Right ventricle myocardium superior (tissue), 1 donor: ENCODE measurements around the gene AQP9. TPM values are rescaled to one million over a fixed set of nuclear protein-coding genes. Genes with fewer than 3 reads are reported as not detected.

Source experiments
- ATAC-seq: fragments of 200-7000 bp; cut with Tn5 transposase; one replicate; pipeline ENCODE4 v1.9.1; 2020; ENCODE audit warnings: mild to moderate bottlenecking; ENCODE audit not compliant: poor library complexity
- DNase-seq: peaks from one replicate; pipeline ENCODE4 v3.0.0-alpha.2; 2020
- intact Hi-C: fragments of 100-400 bp; cut with DNase I; formaldehyde crosslinking; loops from one replicate; pipeline ENCODE4 v1.11.2; 2022
- total RNA-seq: library from RNA; stranded (reverse); fragmentation: NEBNext Ultra II Directional; extraction: Animal tissue kit (Norgen Biotek cat#: 25700); gene quantifications from one replicate; pipeline ENCODE4 v1.2.1, GENCODE V29; 2021
- donor health status: DM: no; HTN: yes; CAD: no; lungs with severe emphysema.

AQP9 gene
- total RNA-seq, 1 donor from 2014 or later, result 1.5 TPM

DNA sequence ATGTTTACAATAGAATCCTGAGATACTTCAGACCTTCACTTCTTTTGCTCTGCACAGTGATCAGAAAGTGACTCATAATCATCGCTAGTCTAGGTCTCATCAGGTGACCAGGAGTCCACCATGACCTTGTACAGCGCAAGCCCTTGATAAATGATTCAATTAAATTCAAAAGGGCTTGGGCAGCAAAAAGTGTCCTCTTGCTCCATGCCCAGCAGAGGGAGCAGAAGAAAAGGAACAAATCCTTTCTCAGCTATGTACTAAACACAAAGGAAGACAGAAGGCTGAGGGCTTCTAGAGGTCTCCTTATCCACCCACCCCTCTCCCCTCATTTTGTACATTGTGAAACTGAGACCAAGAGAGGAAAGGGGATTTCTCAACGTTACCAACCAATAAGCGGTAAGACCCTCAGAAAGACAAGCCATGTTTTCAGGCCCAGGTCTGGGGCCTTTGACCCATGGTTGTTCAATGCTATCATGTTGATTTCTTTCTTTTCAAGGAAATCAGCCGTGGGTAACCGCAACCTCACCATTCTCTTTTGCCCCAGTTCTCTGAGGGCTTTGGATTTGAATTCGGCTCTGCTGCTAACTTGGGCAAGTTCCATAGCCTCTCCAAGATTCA, 74.8 kb downstream of the AQP9 start:
- ATAC-seq, result peak; percentile 79
- intact Hi-C loops, result no loop called here
- DNase-seq, result no peak

DNA sequence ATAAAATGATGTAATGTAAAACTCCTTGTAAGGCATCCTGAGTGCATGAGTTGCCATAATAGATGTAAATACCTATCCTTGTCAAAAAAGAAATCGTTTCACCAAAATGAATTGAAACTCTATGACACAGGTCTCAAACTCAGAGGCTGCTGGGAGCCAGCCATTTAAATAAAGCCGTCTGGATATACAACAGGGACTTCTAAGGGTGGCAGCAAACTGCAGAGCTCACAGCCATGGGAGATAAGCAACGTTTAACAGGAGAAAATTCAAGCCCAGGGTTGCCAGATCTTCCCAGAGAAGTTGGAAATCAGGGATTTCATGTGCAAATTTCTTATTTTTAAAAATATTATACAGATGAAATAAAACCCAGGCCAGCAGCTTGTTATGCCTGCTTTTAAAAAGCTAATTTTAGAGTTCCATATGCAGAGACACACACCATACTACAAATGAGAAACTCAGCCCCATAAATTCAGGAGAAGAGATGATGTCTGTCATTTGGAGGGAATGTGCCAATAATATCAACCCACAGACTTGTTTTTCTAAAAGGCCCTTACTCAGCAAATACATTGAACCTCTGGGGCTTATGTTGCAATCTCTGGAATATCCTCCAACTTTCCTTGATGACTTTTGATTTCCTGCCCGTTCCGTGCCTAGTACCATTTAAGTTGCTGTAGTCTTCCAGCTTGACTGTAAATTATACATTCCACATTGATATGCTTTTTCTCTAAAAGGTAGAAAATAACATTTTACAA, 75.6 kb downstream of the AQP9 start:
- ATAC-seq (peak; percentile 58), DNase-seq (no peak)
- intact Hi-C loops, result no loop called here

DNA sequence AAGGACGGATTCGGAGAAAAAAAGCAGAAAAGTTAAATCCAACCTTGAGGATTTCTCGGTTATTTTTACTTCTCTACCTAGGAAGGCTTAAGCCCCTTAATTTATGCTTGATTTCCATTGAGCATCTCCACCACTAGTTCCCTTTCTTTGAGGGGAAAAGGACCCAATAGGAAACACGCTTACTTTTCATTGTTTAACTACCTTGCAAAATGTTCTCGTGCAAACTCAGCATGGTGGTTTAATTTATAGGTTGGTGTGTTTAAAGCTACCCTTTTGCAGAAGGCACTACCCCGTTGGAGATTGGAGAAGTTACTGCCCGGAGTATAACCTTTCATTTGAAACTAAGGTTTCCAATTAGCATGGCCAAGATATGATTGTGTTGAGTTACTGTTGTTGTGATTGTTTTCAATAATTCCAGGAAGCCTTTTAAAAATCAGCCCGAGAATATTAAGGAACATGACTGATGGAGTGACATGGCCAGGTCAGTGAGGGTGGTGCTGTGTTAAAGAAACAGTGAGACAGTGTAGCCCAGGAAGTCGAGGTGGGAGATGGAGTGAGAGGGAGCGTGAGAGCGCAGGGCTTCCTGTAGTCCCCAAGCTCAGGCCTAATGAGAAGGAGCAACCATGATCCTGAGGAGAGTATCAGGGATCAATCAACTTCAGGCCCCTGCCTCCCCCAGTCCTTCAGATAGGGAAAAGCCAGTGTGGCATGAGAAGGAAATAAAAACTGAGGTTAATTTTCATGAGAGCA, 76.6 kb downstream of the AQP9 start:
- intact Hi-C loops, result no loop called here
- no peak for DNase-seq
- no peak for ATAC-seq

DNA sequence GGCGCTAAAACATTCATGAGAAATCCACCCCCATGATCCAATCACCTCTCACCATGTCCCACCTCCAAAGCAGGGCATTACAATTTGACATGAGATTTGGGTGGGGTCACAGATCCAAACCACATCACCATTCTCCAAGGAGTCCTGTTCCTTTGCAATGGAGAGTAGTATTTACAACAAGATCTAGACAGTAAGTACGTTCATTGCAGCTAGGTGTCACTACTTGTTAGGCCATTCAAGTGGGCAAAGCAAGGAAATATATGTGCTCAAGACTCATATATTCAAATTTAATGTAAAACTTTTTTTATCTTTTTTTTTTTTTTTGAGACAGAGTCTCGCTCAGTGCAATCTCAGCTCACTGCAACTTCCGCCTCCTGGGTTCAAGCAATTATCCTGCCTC, 79.3 kb downstream of the AQP9 start:
- ATAC-seq (no peak), DNase-seq (no peak)
- intact Hi-C loops, result no loop called here

DNA sequence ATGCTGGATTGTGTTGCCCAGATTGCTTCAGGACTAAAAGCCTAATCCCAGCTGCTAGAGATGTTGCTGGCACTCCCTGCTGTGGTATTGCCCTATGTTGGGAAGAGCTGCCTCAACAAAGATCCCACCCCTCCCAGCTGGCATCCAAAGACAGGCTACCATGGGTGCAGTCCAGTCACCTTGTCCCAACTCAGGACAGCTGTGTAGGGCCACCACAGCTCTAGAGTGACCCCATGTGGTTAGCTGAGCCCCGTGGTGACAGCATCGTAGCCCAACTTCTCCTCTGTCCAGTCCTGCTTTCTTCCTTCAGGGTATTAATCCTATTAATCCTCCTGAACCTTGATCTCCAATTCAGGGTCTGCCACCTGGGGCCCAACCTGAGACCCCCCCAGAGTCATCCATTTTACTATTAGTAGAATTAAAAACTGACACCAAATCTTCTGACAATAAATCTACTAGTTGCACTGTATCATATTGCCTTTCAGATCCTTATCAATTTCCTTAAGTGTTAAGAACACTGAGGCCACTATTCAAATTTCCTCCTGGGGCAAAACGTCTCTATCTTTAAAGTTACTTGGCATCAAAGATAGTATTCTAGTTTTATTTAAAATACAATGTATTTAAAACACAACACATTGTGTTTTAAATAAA, 83.5 kb downstream of the AQP9 start:
- ATAC-seq (no peak), DNase-seq (no peak)
- intact Hi-C loops, result no loop called here

DNA sequence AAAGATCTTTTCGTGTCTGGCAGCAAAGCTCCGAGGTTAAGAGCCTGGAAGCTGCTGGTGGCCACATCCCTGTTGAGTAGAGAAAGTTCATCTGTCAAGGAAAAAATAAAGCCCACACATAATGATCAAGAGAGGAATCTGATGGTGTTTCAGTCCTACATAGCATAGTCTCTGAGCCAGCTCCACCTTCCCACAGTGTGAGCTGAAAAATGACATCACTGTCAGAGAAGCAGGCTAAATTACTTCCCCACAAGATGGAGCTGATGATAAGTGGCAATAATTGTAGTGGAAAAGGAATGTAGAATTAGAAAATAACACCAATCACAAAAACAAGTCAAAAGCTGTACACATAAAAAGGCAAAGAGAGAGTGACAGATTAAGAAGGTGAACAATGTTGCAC, 84.5 kb downstream of the AQP9 start:
- intact Hi-C loops, result no loop called here
- no peak for ATAC-seq
- DNase-seq, result no peak

DNA sequence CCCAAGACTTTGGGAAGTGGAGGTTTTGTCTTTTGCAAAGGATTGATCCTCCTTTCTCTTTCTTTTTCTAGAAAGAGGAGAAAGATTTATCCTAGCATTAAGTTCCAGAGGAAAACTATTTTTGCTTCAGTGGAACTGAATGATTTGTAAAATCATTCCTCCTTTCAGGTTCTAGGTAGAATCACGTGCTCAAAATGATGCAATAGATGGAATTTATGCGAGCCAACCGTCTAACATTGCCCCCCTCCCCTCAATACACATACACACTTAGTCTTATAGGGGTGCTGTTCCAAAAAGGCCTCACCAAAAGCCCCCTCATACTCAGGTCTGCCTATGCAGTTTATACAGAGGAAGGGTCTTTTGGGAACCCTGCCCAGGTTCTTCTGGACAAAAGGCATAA, 85.3 kb downstream of the AQP9 start:
- no peak for DNase-seq
- intact Hi-C loops, result no loop called here
- no peak for ATAC-seq

DNA sequence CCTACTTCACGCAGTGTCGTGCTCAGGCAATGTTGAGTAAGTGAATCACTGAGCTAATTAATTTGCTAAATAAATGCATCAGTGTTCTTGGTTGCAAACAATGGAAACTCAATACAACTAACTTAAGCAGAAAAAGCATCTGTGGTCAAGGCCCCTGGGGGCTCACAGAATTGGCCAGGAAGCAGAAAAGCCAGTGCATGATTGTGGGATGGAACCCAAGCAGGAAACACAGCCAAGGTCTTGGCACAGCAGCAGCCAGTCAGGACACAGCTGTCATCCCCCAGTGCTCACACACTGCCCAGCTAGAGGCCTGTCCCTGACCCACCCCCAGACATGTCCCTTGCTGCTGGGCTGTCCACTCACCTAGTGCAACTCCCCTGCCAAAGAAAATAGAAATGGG, 85.9 kb downstream of the AQP9 start:
- ATAC-seq (peak; percentile 63), DNase-seq (peak; percentile 78)
- intact Hi-C loops, result no loop called here

DNA sequence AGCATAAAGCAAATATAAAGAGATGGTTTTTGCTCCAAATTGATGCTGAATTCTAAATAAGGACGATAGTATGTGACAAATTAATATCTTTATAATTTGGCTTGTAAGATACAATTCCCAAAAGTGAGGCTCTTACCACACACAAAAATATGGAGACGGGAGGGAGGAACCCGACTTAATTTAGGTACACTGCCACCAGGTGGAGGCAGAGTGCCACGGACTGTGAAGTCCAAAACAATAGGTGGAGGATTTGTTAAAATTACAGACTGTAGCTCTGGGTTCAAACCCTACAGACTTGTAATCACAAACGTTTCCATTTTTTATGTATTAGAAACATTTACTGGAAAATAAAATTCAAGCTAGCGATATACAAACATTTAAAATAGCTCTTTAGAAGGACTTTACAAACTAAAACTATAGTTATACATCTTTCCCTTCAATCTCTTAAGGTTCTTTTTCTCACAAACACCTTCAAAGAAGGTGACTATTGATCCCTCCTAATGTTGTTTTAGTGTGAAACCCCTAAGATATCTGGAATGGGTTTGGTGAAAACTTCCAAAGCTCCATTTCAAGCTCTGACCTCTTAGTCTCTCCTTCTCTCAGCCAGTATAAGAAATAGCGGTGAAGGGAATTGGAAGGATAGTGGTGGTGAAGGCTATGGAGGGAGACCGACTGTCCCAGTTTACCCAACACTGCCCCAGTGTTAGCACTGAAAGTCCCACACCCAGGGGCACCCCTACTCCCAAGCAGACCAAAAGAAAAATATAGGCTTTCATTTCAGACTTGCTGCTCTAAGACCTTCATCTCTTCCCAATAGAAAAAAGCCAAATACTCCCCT, 89.7 kb downstream of the AQP9 start:
- ATAC-seq, result peak; percentile 80
- peak; percentile 85 for DNase-seq
- intact Hi-C loops, result no loop called here

DNA sequence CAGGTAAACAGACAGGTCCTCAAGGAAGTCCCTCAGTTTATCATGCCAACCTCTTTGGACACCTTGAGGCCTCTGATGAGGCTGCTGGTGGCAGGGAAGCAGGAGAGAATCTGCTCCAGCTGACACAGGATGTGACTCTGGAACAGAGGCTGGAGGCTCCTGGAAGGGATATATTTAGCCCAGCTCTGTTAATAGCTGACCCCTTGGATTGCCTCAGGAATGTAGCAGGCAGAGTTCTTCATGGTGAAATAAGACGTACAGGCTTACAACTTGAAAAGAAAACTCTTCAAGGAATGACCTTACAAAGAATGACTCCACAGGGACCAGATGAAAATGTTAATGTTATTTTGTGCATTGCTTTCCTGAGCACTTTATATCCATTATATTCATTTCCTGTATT, 90.5 kb downstream of the AQP9 start:
- DNase-seq (no peak), ATAC-seq (peak; percentile 82)
- intact Hi-C loops, result no loop called here

DNA sequence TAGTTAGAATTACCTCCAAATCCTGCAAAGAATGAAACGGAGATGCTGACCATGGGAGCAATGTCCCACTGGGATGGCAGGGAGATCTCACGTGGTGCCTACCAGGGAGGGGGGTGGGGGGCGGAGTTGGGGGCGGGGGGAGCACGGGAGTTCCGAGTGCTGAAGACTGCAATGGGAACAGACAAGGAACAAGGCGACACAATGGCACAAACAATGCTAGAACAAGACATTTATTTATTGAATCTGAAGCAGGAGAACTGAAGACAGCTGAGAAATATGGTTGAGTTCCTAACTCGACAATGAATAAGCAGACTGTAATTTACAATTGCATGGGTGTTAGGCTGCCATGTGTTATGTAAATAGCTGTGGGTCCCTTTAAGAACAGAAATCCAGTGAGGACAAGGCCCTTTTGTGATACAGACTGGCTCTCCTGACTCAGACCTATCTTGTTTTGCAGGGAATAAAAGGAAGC, 91.2 kb downstream of the AQP9 start:
- intact Hi-C loops, result no loop called here
- ATAC-seq, result peak; percentile 41
- DNase-seq, result no peak

DNA sequence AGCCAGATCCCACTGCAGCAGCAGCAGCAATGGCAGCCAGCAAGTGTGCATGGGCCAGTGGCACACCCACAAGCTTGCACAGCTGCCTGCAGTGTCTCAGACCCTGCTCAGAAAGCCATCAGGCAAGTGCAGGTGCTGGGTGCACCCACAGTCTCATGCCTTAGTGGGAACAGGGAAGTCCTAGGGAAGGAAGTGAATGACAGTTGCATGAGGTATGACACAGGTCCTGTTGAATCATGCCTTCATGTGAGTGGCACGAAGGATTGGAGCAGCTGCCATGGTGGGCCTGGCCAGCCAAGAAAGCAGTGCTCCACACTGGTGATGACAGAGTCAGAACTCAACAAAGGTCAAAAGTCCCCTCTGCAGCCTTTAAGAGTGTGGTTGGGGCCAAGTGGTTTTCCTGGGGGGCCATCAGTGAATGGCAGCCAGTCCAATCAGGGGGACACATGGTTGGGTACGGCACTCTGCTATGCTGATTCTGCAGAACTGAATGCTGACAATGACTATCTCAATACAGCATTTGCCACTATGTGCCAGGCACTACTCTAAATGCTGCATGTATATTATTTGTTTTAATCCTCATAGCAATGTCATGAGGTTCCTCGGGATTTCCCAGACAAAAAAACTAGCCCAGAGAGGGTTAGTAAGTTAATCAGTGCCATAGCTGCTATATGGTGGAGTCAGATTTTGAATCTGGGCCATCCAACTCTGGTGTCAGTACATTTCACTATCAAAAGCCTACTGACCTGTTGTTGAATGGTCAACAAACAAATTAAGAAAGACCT, 94.3 kb downstream of the AQP9 start:
- intact Hi-C loops, result loop anchor here (10.0 kb wide), 1 partner anchor 532 kb away; no protein-coding TSS in a partner anchor
- DNase-seq (no peak), ATAC-seq (no peak)

DNA sequence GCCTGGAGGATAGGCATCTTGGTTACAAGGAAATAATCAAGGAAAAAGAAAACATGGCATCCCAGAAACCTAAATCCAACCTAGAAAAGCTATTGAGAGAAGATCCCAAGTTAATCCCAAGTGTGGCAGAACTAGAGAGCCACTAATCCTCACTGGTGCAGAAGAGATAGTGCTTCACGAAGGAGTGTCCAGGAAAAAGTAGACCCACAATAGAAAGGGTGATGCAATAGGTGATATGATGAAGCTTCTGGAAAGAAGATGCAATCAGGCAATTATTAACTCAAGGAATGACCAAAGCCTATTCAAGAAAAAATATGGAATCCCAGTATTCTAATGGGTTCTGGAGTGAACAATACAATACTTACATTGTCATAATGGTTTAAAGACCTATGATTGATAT, 95.2 kb downstream of the AQP9 start:
- intact Hi-C loops, result loop anchor here (10.0 kb wide), 1 partner anchor 531 kb away; no protein-coding TSS in a partner anchor
- no peak for DNase-seq
- no peak for ATAC-seq

Other genes with a start within 250 kb of the AQP9 start
- 9.7 TPM for gene ALDH1A2, start 72.7 kb upstream of the AQP9 start, total RNA-seq